Peyer's patch (tissue), 4 donors: Measurements from ENCODE around the gene ZNF526.

Experiments used
- POLR2A ChIP-seq, 2 donors: fragments of 450-650 bp; IDR thresholded peaks; one replicate each; pipeline ENCODE4 v1.5.1; 2017; ENCODE audit warnings: antibody characterized with exemption in 2 of 2, mild to moderate bottlenecking in 2 of 2, moderate library complexity in 2 of 2
- TF ChIP-seq, protein P1 (sequence below), 6 experiments: fragments of 450-650 bp in 4 of 6; fragments of 200-600 bp in 2 of 6; sonication (generic) in 1 of 6; IDR thresholded peaks; one replicate each; pipeline ENCODE4 v1.5.1; 2017 to 2019; ENCODE audit warnings: antibody characterized with exemption in 6 of 6, mild to moderate bottlenecking in 3 of 6, moderate library complexity in 1 of 6

DNA sequence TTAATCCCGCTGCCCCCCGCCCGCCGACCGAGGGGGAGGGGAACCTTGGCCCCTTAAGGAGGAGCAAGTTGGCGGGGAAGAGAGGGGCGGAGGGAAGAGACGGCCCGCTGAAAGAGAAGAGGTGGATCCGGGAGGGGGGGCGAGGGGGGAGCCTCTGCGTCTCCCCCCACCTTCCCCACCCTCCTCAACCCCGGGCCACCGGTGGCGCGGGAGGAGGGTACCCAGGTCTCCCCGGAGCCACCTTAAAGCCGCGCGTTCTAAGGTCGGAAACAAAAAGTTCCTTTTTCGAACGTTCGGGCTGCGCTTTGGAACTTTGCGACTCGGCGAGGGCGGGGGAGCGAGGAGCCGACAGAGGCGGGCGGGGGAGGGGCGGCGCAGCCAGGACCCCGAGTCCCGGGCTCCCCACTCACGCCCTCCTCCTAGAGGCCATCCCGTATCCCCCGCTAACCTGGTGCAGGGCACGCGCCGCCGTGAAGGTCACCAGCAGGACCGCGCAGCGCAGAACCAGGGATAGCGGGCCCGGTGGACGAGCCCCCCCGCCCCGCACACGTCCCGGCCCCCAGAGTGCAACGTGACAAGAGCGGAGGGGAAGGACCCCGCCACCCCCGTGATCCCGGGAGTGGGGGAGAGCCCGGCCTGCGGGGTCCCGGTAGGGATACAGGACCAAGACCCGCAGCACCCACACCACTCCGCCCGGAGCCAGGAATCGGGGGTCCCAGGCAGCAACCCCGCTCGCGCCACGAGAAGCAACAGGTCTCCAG lies 34.2 kb downstream of the ZNF526 start:
- TF ChIP-seq, protein P1, sequence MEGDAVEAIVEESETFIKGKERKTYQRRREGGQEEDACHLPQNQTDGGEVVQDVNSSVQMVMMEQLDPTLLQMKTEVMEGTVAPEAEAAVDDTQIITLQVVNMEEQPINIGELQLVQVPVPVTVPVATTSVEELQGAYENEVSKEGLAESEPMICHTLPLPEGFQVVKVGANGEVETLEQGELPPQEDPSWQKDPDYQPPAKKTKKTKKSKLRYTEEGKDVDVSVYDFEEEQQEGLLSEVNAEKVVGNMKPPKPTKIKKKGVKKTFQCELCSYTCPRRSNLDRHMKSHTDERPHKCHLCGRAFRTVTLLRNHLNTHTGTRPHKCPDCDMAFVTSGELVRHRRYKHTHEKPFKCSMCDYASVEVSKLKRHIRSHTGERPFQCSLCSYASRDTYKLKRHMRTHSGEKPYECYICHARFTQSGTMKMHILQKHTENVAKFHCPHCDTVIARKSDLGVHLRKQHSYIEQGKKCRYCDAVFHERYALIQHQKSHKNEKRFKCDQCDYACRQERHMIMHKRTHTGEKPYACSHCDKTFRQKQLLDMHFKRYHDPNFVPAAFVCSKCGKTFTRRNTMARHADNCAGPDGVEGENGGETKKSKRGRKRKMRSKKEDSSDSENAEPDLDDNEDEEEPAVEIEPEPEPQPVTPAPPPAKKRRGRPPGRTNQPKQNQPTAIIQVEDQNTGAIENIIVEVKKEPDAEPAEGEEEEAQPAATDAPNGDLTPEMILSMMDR (IDR thresholded peaks at IDR 0.05): no peak
- peak in 1 of 2 donors; percentile 34 for TF ChIP-seq POLR2A (IDR thresholded peaks at IDR 0.05)
